Tibial artery (tissue), 4 donors: ENCODE results near the gene TFEB.

Experiments used
- DNase-seq, 2 donors: peaks; one replicate each; pipeline ENCODE4 v3.0.0-alpha.2; 2019
- H3K27ac ChIP-seq, 2 donors: fragments of 200-600 bp; sonication (generic) in 1 of 2; 1 replicate in 1 of 2; 2 replicates in 1 of 2; pipeline ENCODE4 v1.5.1; 2018 to 2019; ENCODE audit warnings: mild to moderate bottlenecking in 1 of 2
- H3K27me3 ChIP-seq, 2 donors: fragments of 200-600 bp; sonication (generic) in 1 of 2; one replicate each; pipeline versions ENCODE4 v1.5.1 to v1.6.0; 2016 to 2019
- H3K36me3 ChIP-seq, 3 donors: fragments of 200-600 bp; sonication (generic) in 2 of 3; one replicate each; pipeline ENCODE4 v1.5.1; 2016 to 2019; ENCODE audit warnings: mild to moderate bottlenecking in 2 of 3
- H3K4me1 ChIP-seq, 4 donors: fragments of 200-600 bp; sonication (generic) in 2 of 4; 1 replicate in 3 of 4; 2 replicates in 1 of 4; pipeline ENCODE4 v1.5.1; 2016 to 2019
- H3K4me3 ChIP-seq, 2 donors: fragments of 200-600 bp; sonication (generic) in 1 of 2; 1 replicate in 1 of 2; 2 replicates in 1 of 2; pipeline ENCODE4 v1.5.1; 2018 to 2019; ENCODE audit warnings: mild to moderate bottlenecking in 2 of 2
- H3K9me3 ChIP-seq, 3 donors: fragments of 200-600 bp; sonication (generic) in 1 of 3; one replicate each; pipeline ENCODE4 v1.5.1; 2016 to 2019
- intact Hi-C: fragments of 100-400 bp; cut with DNase I; formaldehyde crosslinking; loops from one replicate; pipeline ENCODE4 v1.15.0; 2023; ENCODE audit warnings: low total_unique reads
- TF ChIP-seq, protein P1 (sequence below), 2 experiments: fragments of 200-600 bp in 1 of 2; fragments of 450-650 bp in 1 of 2; IDR thresholded peaks; one replicate each; pipeline ENCODE4 v1.5.1; 2017 to 2019; ENCODE audit warnings: antibody characterized with exemption in 2 of 2, mild to moderate bottlenecking in 1 of 2, moderate library complexity in 1 of 2

TFEB gene

DNA sequence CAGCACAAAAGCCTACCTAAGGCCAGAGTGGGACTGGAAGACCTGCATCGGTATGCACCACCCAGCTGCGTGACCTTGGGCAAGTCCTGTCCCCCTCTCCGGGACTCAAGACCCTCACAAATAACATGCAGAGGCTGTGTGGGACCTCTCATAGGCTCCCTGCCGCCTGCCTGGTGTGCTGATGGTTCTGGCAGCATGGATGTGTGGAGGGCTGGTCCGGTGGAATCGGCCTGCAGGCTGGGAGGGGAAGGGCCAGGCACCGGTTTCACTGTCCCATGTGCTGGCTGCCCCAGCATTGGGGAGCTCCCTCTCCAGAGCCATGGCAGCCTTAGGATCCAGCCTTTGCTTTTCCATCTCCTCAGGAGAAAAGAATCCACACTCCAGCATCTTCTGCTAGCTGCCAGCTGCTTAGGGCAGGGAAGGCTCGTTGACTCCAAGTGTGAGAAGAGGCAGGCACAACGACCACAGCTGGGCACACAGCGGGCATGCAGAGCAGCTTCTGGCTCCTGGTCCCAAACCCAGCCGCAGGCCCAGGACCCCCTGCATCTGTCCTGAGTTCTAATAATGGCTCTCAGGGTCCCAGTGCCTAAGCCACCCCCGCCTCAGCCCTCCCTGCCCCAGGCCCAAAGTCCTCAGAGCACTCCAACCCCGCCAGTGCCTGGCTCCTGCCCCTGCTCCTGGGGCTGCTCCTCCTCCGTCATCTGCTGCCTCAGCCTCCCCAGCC lies 32.5 kb downstream of the TFEB start:
- TF ChIP-seq, protein P1, sequence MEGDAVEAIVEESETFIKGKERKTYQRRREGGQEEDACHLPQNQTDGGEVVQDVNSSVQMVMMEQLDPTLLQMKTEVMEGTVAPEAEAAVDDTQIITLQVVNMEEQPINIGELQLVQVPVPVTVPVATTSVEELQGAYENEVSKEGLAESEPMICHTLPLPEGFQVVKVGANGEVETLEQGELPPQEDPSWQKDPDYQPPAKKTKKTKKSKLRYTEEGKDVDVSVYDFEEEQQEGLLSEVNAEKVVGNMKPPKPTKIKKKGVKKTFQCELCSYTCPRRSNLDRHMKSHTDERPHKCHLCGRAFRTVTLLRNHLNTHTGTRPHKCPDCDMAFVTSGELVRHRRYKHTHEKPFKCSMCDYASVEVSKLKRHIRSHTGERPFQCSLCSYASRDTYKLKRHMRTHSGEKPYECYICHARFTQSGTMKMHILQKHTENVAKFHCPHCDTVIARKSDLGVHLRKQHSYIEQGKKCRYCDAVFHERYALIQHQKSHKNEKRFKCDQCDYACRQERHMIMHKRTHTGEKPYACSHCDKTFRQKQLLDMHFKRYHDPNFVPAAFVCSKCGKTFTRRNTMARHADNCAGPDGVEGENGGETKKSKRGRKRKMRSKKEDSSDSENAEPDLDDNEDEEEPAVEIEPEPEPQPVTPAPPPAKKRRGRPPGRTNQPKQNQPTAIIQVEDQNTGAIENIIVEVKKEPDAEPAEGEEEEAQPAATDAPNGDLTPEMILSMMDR (IDR thresholded peaks at IDR 0.05) = no peak
- H3K36me3 ChIP-seq = peaks cover 0 to 5% (median 0%) of the 10 kb centered on the region in 3 donors
- intact Hi-C loops = loop anchor here (10.0 kb wide), 1 partner anchor 82 kb away; the partner anchor contains the start of genes PRICKLE4 and TOMM6
- no peaks in the 10 kb centered on the region for H3K9me3 ChIP-seq
- no peak overlapping the region for H3K27ac ChIP-seq
- DNase-seq = no peak
- no peaks in the 10 kb centered on the region for H3K27me3 ChIP-seq
- H3K4me3 ChIP-seq = no peak overlapping the region
- H3K4me1 ChIP-seq = peaks cover 0 to 40% (median 31%) of the 10 kb centered on the region in 4 donors

DNA sequence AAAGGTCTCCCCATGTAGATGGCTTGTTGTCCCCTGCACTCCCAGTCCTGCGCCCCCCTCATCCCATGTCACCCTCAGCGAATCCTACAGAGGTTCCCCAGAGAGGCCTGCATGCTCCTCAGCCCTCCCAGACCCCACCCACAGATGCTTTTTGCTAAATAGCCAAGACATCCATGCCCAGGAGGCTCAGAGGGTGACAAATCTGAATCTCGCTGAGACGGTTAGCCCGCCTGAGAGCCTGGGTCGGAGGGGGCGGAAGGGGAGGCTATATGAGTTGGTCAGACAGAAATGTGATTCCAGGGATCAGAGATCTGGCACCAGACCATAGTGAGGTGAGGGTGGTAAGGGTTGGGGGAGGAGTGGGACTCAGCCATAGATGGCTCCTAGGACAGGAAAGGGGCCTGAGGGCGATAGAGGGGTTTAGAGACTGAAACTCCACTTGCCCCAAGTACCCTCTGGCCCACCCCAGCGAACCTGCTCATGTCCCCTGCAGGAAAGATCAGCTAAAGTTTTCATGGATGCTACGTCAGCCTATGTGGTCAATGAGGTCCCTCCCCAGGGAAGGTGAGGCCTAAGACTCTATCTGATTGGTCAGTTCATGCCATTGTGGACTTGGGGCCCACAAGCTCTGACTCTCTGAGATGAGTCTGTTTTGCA lies 33.2 kb downstream of the TFEB start:
- Histone ChIP-seq H3K4me1 (peaks cover 0 to 33% (median 27%) of the 10 kb centered on the region in 4 donors), H3K9me3 (no peaks in the 10 kb centered on the region), H3K4me3 (no peak overlapping the region), H3K36me3 (peaks cover 0 to 5% (median 0%) of the 10 kb centered on the region in 3 donors), H3K27me3 (no peaks in the 10 kb centered on the region), H3K27ac (no peak overlapping the region)
- no peak for DNase-seq
- intact Hi-C loops = loop anchor here (10.0 kb wide), 1 partner anchor 83 kb away; the partner anchor contains the start of genes PRICKLE4 and TOMM6
- TF ChIP-seq, protein P1 (IDR thresholded peaks at IDR 0.05) = no peak

GRCh38 chr6:41700463-41701347 lies 34.7 kb downstream of the TFEB start:
- no peak for DNase-seq
- H3K9me3 ChIP-seq = no peaks in the 10 kb centered on the region
- intact Hi-C loops = loop anchor here (10.0 kb wide), 1 partner anchor 84 kb away; the partner anchor contains the start of genes PRICKLE4 and TOMM6

GRCh38 chr6:41699063-41699462 lies 36.3 kb downstream of the TFEB start:
- Histone ChIP-seq H3K36me3 (peaks cover 0 to 6% (median 5%) of the 10 kb centered on the region in 3 donors), H3K9me3 (no peaks in the 10 kb centered on the region), H3K27ac (no peak overlapping the region), H3K4me3 (no peak overlapping the region), H3K4me1 (peaks cover 0 to 6% (median under 1%) of the 10 kb centered on the region in 4 donors), H3K27me3 (no peaks in the 10 kb centered on the region)
- intact Hi-C loops = no loop called here
- TF ChIP-seq, protein P1 (IDR thresholded peaks at IDR 0.05) = no peak
- DNase-seq = no peak

More at GRCh38 chr6:41700463-41701347, 34.7 kb downstream of the TFEB start:
- no peaks in the 10 kb centered on the region for H3K27me3 ChIP-seq
- H3K27ac ChIP-seq = no peak overlapping the region
- H3K4me1 ChIP-seq = peaks cover 0 to 18% (median 12%) of the 10 kb centered on the region in 4 donors
- TF ChIP-seq, protein P1 (IDR thresholded peaks at IDR 0.05) = no peak
- no peak overlapping the region for H3K4me3 ChIP-seq
- peaks cover 0 to 6% (median 5%) of the 10 kb centered on the region in 3 donors for H3K36me3 ChIP-seq
